ENCODE data around the gene F3. TPM values are rescaled to one million over a fixed set of nuclear protein-coding genes. Genes with fewer than 3 reads are reported as not detected.
A peak's percentile ranks its signal among the peaks of the same experiment; 100 is the strongest.

Gene F3
- total RNA-seq, 1 experiment from 2014 or later, result 58.5 TPM

DNA sequence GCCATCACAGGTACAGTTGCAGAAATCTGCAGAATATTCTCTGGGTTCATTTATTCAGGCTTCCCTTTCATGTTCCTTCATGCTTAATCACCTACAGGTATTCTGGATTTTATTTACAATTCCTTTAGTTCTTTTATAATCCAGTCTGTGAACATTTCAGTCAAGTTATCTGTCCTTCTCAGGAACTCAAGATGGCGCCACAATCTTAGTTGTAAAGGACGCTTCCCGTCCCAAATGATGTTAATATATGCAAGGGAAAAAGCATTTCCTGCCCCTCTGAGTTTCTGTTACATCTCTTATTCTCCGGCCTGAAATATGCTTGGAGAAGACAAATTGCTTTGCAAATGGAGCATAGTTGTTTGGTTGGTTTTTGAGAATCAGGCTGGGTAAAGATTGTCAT lies 19.3 kb downstream of the F3 start:
- POLR2A ChIA-PET, result no interaction called here
- H3K9me3 ChIP-seq (ENCODE audit: control insufficient read depth in 1 of 2, insufficient read depth in 1 of 2, low read depth in 1 of 2, low read length in 2 of 2), result no peaks in the 10 kb centered on the region
- no peak overlapping the region for H3K27ac ChIP-seq (ENCODE audit: low read depth, low read length)
- ATAC-seq (peak; percentile 74), DNase-seq (ENCODE audit: low read depth, low spot score) (peak; percentile 45)
- H3K36me3 ChIP-seq (ENCODE audit: control insufficient read depth in 1 of 2, insufficient read depth in 2 of 2, low read length in 2 of 2), result no peaks in the 10 kb centered on the region
- no peak overlapping the region for H3K4me3 ChIP-seq (replicated peaks in 1 of 2; ENCODE audit: low read depth in 1 of 2, low read length in 2 of 2)
- H3K9ac ChIP-seq (ENCODE audit: low read length), result no peak overlapping the region
- H3K27me3 ChIP-seq (ENCODE audit: insufficient read depth, low read length), result no peaks in the 10 kb centered on the region
- RAD21 ChIA-PET (ENCODE audit: low non-redundant PET in 1 of 2, low total read pairs in 2 of 2, uncharacterized antibody in 2 of 2, unreplicated experiment in 2 of 2), result no interaction called here
- intact Hi-C loops (cut with micrococcal nuclease), result loop anchor here (1.0 kb wide), 1 partner anchor 280 kb away; no protein-coding TSS in a partner anchor
- no peaks in the 10 kb centered on the region for H4K20me1 ChIP-seq (ENCODE audit: insufficient read depth)
- no peak overlapping the region for H3K4me2 ChIP-seq (ENCODE audit: low read length)
- BruUV-seq (replicated peaks), result no TSS peak
- no peaks in the 10 kb centered on the region for H3K9me2 ChIP-seq (ENCODE audit: insufficient read depth)
- no peaks in the 10 kb centered on the region for H3K79me2 ChIP-seq (ENCODE audit: insufficient read depth, low read length)
- H3K4me1 ChIP-seq (ENCODE audit: control insufficient read depth in 1 of 2, insufficient read depth in 2 of 2, low read length in 2 of 2), result peaks cover 0 to 2% of the 10 kb centered on the region in 2 experiments; a peak in 2 of 4 replicates
- CTCF ChIA-PET, result interaction anchor here (1.7 to 4.0 kb wide), 3 partner anchors 77 to 332 kb away, joined by 7 to 23 read pairs (median 9); no protein-coding TSS in a partner anchor
- H2AFZ ChIP-seq (ENCODE audit: low read depth, low read length, poor library complexity, severe bottlenecking), result no peak overlapping the region
- TF ChIP-seq, protein P1, sequence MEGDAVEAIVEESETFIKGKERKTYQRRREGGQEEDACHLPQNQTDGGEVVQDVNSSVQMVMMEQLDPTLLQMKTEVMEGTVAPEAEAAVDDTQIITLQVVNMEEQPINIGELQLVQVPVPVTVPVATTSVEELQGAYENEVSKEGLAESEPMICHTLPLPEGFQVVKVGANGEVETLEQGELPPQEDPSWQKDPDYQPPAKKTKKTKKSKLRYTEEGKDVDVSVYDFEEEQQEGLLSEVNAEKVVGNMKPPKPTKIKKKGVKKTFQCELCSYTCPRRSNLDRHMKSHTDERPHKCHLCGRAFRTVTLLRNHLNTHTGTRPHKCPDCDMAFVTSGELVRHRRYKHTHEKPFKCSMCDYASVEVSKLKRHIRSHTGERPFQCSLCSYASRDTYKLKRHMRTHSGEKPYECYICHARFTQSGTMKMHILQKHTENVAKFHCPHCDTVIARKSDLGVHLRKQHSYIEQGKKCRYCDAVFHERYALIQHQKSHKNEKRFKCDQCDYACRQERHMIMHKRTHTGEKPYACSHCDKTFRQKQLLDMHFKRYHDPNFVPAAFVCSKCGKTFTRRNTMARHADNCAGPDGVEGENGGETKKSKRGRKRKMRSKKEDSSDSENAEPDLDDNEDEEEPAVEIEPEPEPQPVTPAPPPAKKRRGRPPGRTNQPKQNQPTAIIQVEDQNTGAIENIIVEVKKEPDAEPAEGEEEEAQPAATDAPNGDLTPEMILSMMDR (IDR thresholded peaks at IDR 0.05 in 2 of 3, conservative IDR thresholded peaks at IDR 0.05 in 1 of 3; ENCODE audit: borderline replicate concordance in 1 of 3, insufficient read depth in 1 of 3, low read depth in 2 of 3, low read length in 2 of 3), result peak; percentile 40 to 87 (median 65); a peak in 5 of 6 replicates
- TF ChIP-seq RAD21 (IDR thresholded peaks at IDR 0.05; ENCODE audit: low read depth) (peak; percentile 90), EZH2phosphoT487 (IDR thresholded peaks at IDR 0.05; ENCODE audit: borderline replicate concordance) (no peak)

DNA sequence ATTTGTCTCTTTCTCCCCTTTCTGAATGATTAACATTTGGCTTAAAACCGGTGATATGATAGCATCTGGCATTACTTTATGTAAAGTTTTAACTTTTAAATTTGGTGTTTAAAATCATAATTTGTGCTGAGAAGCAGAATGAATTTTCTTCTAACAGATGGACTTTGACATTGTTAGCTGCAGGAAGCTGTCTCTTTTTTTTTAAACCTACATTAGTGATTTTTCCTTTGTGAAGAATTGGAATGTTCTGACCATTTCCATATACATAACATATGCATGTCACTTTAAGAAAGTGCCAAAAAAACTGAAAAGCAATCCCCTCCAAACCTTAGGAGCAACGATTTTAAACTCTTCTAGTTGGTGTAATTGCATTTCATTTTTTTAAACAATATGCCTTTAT lies 22.2 kb downstream of the F3 start:
- Histone ChIP-seq H3K36me3 (ENCODE audit: control insufficient read depth in 1 of 2, insufficient read depth in 2 of 2, low read length in 2 of 2) (no peaks in the 10 kb centered on the region), H3K9me3 (ENCODE audit: control insufficient read depth in 1 of 2, insufficient read depth in 1 of 2, low read depth in 1 of 2, low read length in 2 of 2) (no peaks in the 10 kb centered on the region), H3K4me1 (ENCODE audit: control insufficient read depth in 1 of 2, insufficient read depth in 2 of 2, low read length in 2 of 2) (no peaks in the 10 kb centered on the region), H3K4me3 (replicated peaks in 1 of 2; ENCODE audit: low read depth in 1 of 2, low read length in 2 of 2) (no peak overlapping the region), H3K27ac (ENCODE audit: low read depth, low read length) (no peak overlapping the region), H2AFZ (ENCODE audit: low read depth, low read length, poor library complexity, severe bottlenecking) (no peak overlapping the region), H4K20me1 (ENCODE audit: insufficient read depth) (no peaks in the 10 kb centered on the region), H3K9ac (ENCODE audit: low read length) (no peak overlapping the region), H3K9me2 (ENCODE audit: insufficient read depth) (no peaks in the 10 kb centered on the region), H3K4me2 (ENCODE audit: low read length) (no peak overlapping the region), H3K27me3 (ENCODE audit: insufficient read depth, low read length) (no peaks in the 10 kb centered on the region), H3K79me2 (ENCODE audit: insufficient read depth, low read length) (no peaks in the 10 kb centered on the region)
- BruUV-seq (replicated peaks), result no TSS peak
- intact Hi-C loops (cut with micrococcal nuclease), result no loop called here
- ATAC-seq (no peak), DNase-seq (ENCODE audit: low read depth, low spot score) (no peak)
- ChIA-PET RAD21 (ENCODE audit: low non-redundant PET in 1 of 2, low total read pairs in 2 of 2, uncharacterized antibody in 2 of 2, unreplicated experiment in 2 of 2) (no interaction called here), CTCF (interaction anchor here (1.4 kb wide), 1 partner anchor 285 kb away, joined by 3 read pairs; no protein-coding TSS in a partner anchor), POLR2A (no interaction called here)
- no peak for TF ChIP-seq YY1 (IDR thresholded peaks at IDR 0.05; ENCODE audit: extremely low read depth, insufficient replicate concordance, low read depth, low read length)
- no peak for TF ChIP-seq ZFX (IDR thresholded peaks at IDR 0.05)

Data from HCT116 (cell line).